ENCODE data around the gene KDM4D. TPM values are rescaled to one million over a fixed set of nuclear protein-coding genes. Genes with fewer than 3 reads are reported as not detected.
"Not testable (repeated sequence)": the region's sequence is repeated elsewhere in the genome, so short reads cannot be mapped to it uniquely, and the experiment has no call there.

The KDM4D gene
- total RNA-seq, 1 experiment from 2014 or later: 1.2 TPM

- Histone ChIP-seq H3K4me3 (ENCODE audit: low read depth, low read length) (no peak within 1 kb of the TSS), H3K36me3 (ENCODE audit: control insufficient read depth, insufficient read depth, low read length) (no peaks in the 10 kb centered on the region), H3K27me3 (replicated peaks; ENCODE audit: control insufficient read depth, insufficient read depth, low read length) (no peaks in the 10 kb centered on the region), H3K9me3 (peaks cover 5% of the 10 kb centered on the region; the same call in 1 of the 2 replicates), H3K4me1 (no peaks in the 10 kb centered on the region)
- no peaks in the 10 kb centered on the region for H3K9me3 Mint-ChIP-seq (ENCODE audit: unreplicated experiment)
- BruUV-seq (replicated peaks): no TSS peak
- no peaks in the 10 kb centered on the region for H3K36me3 Mint-ChIP-seq (ENCODE audit: insufficient read depth, unreplicated experiment)
- no peaks in the 10 kb centered on the region for H3K27me3 Mint-ChIP-seq (ENCODE audit: insufficient read depth, unreplicated experiment)
- POLR2A ChIA-PET: no interaction called here
- CTCF ChIA-PET: no interaction called here
- no peak for DNase-seq
- H3K4me3 Mint-ChIP-seq (ENCODE audit: unreplicated experiment): no peak within 1 kb of the TSS
- H3K4me1 Mint-ChIP-seq (ENCODE audit: low read depth, unreplicated experiment): no peaks in the 10 kb centered on the region
- TF ChIP-seq CTCF (IDR thresholded peaks at IDR 0.05; ENCODE audit: insufficient read depth in 1 of 2, low read depth in 1 of 2, low read length in 1 of 2, severe bottlenecking in 1 of 2, unreplicated experiment in 1 of 2): no peak
- no peak within 1 kb of the TSS for H3K27ac Mint-ChIP-seq (ENCODE audit: unreplicated experiment)
- intact Hi-C loops (cut with micrococcal nuclease; ENCODE audit: unreplicated experiment): no loop called here
These were observed 51.4 kb downstream of the KDM4D start, which contains the start of gene KDM4E for GRCh38 chr11:95024958-95025357. TSS of gene KDM4E (plus strand) at chr11:95025258. CDS start at chr11:95025558, 300 bp downstream.

- H3K4me3 ChIP-seq (ENCODE audit: low read depth, low read length); DNase-seq; BruUV-seq (replicated peaks); H3K4me1 Mint-ChIP-seq (ENCODE audit: low read depth, unreplicated experiment); H3K4me3 Mint-ChIP-seq (ENCODE audit: unreplicated experiment); H3K27me3 ChIP-seq (replicated peaks; ENCODE audit: control insufficient read depth, insufficient read depth, low read length); H3K4me1 ChIP-seq; CTCF ChIA-PET; H3K27me3 Mint-ChIP-seq (ENCODE audit: insufficient read depth, unreplicated experiment); POLR2A ChIA-PET; H3K9me3 Mint-ChIP-seq (ENCODE audit: unreplicated experiment); H3K36me3 Mint-ChIP-seq (ENCODE audit: insufficient read depth, unreplicated experiment); H3K36me3 ChIP-seq (ENCODE audit: control insufficient read depth, insufficient read depth, low read length); H3K9me3 ChIP-seq; intact Hi-C loops (cut with micrococcal nuclease; ENCODE audit: unreplicated experiment); H3K27ac Mint-ChIP-seq (ENCODE audit: unreplicated experiment): not testable (repeated sequence)
These were observed 52.1 kb downstream of the KDM4D start for GRCh38 chr11:95025594-95025993.

- Mint-ChIP-seq H3K36me3 (ENCODE audit: insufficient read depth, unreplicated experiment) (no peaks in the 10 kb centered on the region), H3K4me3 (ENCODE audit: unreplicated experiment) (no peak overlapping the region), H3K9me3 (ENCODE audit: unreplicated experiment) (no peaks in the 10 kb centered on the region), H3K27ac (ENCODE audit: unreplicated experiment) (no peak overlapping the region), H3K4me1 (ENCODE audit: low read depth, unreplicated experiment) (no peaks in the 10 kb centered on the region), H3K27me3 (ENCODE audit: insufficient read depth, unreplicated experiment) (peaks cover 5% of the 10 kb centered on the region)
- DNase-seq: no peak
- CTCF ChIA-PET: no interaction called here
- H3K4me1 ChIP-seq: no peaks in the 10 kb centered on the region
- H3K36me3 ChIP-seq (ENCODE audit: control insufficient read depth, insufficient read depth, low read length): no peaks in the 10 kb centered on the region
- TF ChIP-seq CTCF (IDR thresholded peaks at IDR 0.05; ENCODE audit: insufficient read depth in 1 of 2, low read depth in 1 of 2, low read length in 1 of 2, severe bottlenecking in 1 of 2, unreplicated experiment in 1 of 2): no peak
- POLR2A ChIA-PET: no interaction called here
- intact Hi-C loops (cut with micrococcal nuclease; ENCODE audit: unreplicated experiment): no loop called here
- no peaks in the 10 kb centered on the region; the same call in 1 of the 2 replicates for H3K27me3 ChIP-seq (replicated peaks; ENCODE audit: control insufficient read depth, insufficient read depth, low read length)
- no peak overlapping the region for H3K4me3 ChIP-seq (ENCODE audit: low read depth, low read length)
- no TSS peak for BruUV-seq (replicated peaks)
- H3K9me3 ChIP-seq: peaks cover 6% of the 10 kb centered on the region; the same call in 1 of the 2 replicates
These were observed 54.8 kb downstream of the KDM4D start for GRCh38 chr11:95028357-95028756.

- H3K9me3 ChIP-seq: peaks cover 6% of the 10 kb centered on the region; the same call in 1 of the 2 replicates
- no peak for DNase-seq
- intact Hi-C loops (cut with micrococcal nuclease; ENCODE audit: unreplicated experiment): no loop called here
- H3K27ac Mint-ChIP-seq (ENCODE audit: unreplicated experiment): no peak overlapping the region
- no peak for TF ChIP-seq CTCF (IDR thresholded peaks at IDR 0.05; ENCODE audit: insufficient read depth in 1 of 2, low read depth in 1 of 2, low read length in 1 of 2, severe bottlenecking in 1 of 2, unreplicated experiment in 1 of 2)
- H3K27me3 Mint-ChIP-seq (ENCODE audit: insufficient read depth, unreplicated experiment): peaks cover 14% of the 10 kb centered on the region
- no peak overlapping the region for H3K4me3 ChIP-seq (ENCODE audit: low read depth, low read length)
- no peaks in the 10 kb centered on the region for H3K4me1 Mint-ChIP-seq (ENCODE audit: low read depth, unreplicated experiment)
- CTCF ChIA-PET: no interaction called here
- H3K4me3 Mint-ChIP-seq (ENCODE audit: unreplicated experiment): no peak overlapping the region
- no peaks in the 10 kb centered on the region for H3K4me1 ChIP-seq
- no TSS peak for BruUV-seq (replicated peaks)
- H3K9me3 Mint-ChIP-seq (ENCODE audit: unreplicated experiment): no peaks in the 10 kb centered on the region
- no peaks in the 10 kb centered on the region; the same call in 1 of the 2 replicates for H3K27me3 ChIP-seq (replicated peaks; ENCODE audit: control insufficient read depth, insufficient read depth, low read length)
- POLR2A ChIA-PET: no interaction called here
- H3K36me3 Mint-ChIP-seq (ENCODE audit: insufficient read depth, unreplicated experiment): no peaks in the 10 kb centered on the region
- H3K36me3 ChIP-seq (ENCODE audit: control insufficient read depth, insufficient read depth, low read length): no peaks in the 10 kb centered on the region
These were observed 59.5 kb downstream of the KDM4D start for GRCh38 chr11:95033051-95033450.
